Breast epithelium (tissue), 4 donors: ENCODE results near the gene SHROOM3. TPM values are rescaled to one million over a fixed set of nuclear protein-coding genes. Genes with fewer than 3 reads are reported as not detected.

Experiments used
- DNase-seq, 2 donors: peaks; one replicate each; pipeline ENCODE4 v3.0.0-alpha.2; 2019; ENCODE audit warnings: low spot score in 2 of 2
- H3K27ac ChIP-seq, 2 donors: fragments of 200-600 bp; sonication (generic) in 1 of 2; one replicate each; pipeline ENCODE4 v1.5.1; 2016 to 2019; ENCODE audit warnings: mild to moderate bottlenecking in 1 of 2
- H3K27me3 ChIP-seq, 2 donors: fragments of 200-600 bp; sonication (generic) in 1 of 2; one replicate each; pipeline versions ENCODE4 v1.5.1 to v1.6.0; 2017 to 2019; ENCODE audit warnings: control low read depth in 1 of 2, mild to moderate bottlenecking in 1 of 2
- H3K36me3 ChIP-seq: fragments of 200-600 bp; one replicate; pipeline ENCODE4 v1.5.1; 2019
- H3K4me1 ChIP-seq, 2 donors: fragments of 200-600 bp; sonication (generic); one replicate each; pipeline ENCODE4 v1.5.1; 2016 to 2019; ENCODE audit warnings: control low read depth in 1 of 2
- H3K4me3 ChIP-seq, 3 donors: fragments of 200-600 bp; sonication (generic); 1 replicate in 2 of 3; 2 replicates in 1 of 3; pipeline ENCODE4 v1.5.1; 2016 to 2019; ENCODE audit warnings: mild to moderate bottlenecking in 3 of 3, moderate library complexity in 2 of 3
- H3K9me3 ChIP-seq, 2 donors: fragments of 200-600 bp; sonication (generic) in 1 of 2; one replicate each; pipeline ENCODE4 v1.5.1; 2016 to 2019; ENCODE audit warnings: control low read depth in 1 of 2
- POLR2A ChIP-seq: fragments of 450-650 bp; IDR thresholded peaks from one replicate; pipeline ENCODE4 v1.6.1; 2016; ENCODE audit warnings: antibody characterized with exemption, mild to moderate bottlenecking, moderate library complexity
- POLR2AphosphoS5 ChIP-seq, 3 donors: sonication (generic); formaldehyde crosslinking; IDR thresholded peaks; one replicate each; pipeline ENCODE4 v1.6.1; 2017; ENCODE audit warnings: antibody characterized with exemption in 3 of 3
- intact Hi-C: fragments of 100-400 bp; cut with DNase I; formaldehyde crosslinking; loops from one replicate; pipeline ENCODE4 v1.15.1; 2023; ENCODE audit warnings: low total_unique reads
- total RNA-seq, 3 donors: library from RNA; depleted of rRNA; stranded (reverse); fragments of >200 nt; gene quantifications; one replicate each; pipeline ENCODE4 v1.1.0, GENCODE V29; 2016
- TF ChIP-seq, protein P1 (sequence below), 3 donors: fragments of 450-650 bp; IDR thresholded peaks; one replicate each; pipeline ENCODE4 v1.5.1; 2016 to 2017; ENCODE audit warnings: antibody characterized with exemption in 3 of 3, mild to moderate bottlenecking in 3 of 3, moderate library complexity in 3 of 3

Gene SHROOM3
- total RNA-seq, 3 donors from 2014 or later, result 0.32 to 145 (median 100) TPM

DNA sequence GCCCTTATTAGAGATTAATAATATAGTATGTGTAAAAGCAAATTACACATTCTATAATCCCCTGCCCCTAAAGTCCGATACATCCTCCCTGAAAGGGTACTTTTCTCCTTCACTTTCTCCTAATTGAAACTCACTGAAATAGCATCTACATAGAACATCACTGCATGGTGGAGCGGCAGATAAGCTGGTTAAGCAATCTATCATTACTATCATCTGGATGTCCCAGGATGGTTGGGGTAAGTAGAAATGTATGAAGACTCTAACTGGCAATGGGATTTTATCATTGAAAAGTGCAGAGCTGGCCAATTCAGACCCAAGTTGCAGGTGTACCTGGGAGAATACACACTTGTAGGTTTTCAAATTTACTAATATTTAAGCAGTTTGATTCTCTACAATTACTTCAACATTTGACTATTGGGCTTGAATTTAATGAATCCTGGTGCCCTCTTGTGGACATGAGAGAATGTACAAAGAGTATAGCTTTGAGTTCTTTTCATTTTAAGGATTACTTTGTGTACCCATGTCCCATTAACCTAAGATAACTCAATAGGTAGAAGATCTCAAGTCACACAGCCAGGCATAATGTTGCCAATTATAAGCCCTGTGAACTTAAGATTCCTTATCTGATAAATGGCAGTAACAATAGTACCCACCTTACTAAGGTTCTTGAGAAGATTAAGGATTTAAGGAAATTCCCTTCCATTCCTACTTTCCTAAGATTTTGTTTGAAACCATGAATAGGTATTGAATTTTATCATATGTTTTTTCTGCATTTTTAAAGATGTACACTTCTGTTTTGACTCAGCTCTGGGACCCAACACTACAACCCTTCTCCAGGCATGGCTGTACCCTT, 69.8 kb downstream of the SHROOM3 start:
- no peak overlapping the region for H3K4me3 ChIP-seq
- no peak overlapping the region for H3K27ac ChIP-seq
- H3K9me3 ChIP-seq, result no peaks in the 10 kb centered on the region
- no peak for DNase-seq
- no peaks in the 10 kb centered on the region for H3K36me3 ChIP-seq
- no peaks in the 10 kb centered on the region for H3K27me3 ChIP-seq
- no peaks in the 10 kb centered on the region for H3K4me1 ChIP-seq
- TF ChIP-seq POLR2AphosphoS5 (IDR thresholded peaks at IDR 0.05), result no peak
- TF ChIP-seq, protein P1, sequence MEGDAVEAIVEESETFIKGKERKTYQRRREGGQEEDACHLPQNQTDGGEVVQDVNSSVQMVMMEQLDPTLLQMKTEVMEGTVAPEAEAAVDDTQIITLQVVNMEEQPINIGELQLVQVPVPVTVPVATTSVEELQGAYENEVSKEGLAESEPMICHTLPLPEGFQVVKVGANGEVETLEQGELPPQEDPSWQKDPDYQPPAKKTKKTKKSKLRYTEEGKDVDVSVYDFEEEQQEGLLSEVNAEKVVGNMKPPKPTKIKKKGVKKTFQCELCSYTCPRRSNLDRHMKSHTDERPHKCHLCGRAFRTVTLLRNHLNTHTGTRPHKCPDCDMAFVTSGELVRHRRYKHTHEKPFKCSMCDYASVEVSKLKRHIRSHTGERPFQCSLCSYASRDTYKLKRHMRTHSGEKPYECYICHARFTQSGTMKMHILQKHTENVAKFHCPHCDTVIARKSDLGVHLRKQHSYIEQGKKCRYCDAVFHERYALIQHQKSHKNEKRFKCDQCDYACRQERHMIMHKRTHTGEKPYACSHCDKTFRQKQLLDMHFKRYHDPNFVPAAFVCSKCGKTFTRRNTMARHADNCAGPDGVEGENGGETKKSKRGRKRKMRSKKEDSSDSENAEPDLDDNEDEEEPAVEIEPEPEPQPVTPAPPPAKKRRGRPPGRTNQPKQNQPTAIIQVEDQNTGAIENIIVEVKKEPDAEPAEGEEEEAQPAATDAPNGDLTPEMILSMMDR (IDR thresholded peaks at IDR 0.05), result peak; percentile 46 to 73 (median 57)
- intact Hi-C loops, result no loop called here

DNA sequence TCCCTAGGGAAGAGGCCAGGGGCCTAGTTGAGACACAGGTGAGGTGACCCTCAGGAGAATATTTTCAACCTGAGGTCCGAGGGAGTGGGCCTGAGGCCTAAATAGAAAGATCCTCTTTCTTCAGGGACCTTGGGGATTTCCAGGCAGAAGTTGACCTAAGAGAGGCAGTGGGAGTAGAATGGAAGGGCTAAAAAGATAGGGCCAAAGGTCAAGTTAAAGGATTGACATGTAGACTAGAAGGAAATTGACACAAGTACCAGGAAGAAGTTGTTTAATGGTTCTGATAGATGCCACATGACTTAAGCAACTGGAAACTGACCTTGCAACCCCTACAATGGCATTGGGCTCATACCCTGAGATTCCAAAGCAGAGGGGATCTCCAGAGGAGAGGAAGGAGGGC, 76.9 kb downstream of the SHROOM3 start:
- TF ChIP-seq POLR2AphosphoS5 (IDR thresholded peaks at IDR 0.05) (no peak), POLR2A (no peak)
- TF ChIP-seq, protein P1 (IDR thresholded peaks at IDR 0.05), result no peak
- Histone ChIP-seq H3K27ac (peak overlapping the region in 1 of 2 donors; percentile 5), H3K9me3 (no peaks in the 10 kb centered on the region), H3K4me3 (no peak overlapping the region), H3K4me1 (no peaks in the 10 kb centered on the region), H3K36me3 (no peaks in the 10 kb centered on the region), H3K27me3 (no peaks in the 10 kb centered on the region)
- intact Hi-C loops, result no loop called here
- DNase-seq, result no peak

DNA sequence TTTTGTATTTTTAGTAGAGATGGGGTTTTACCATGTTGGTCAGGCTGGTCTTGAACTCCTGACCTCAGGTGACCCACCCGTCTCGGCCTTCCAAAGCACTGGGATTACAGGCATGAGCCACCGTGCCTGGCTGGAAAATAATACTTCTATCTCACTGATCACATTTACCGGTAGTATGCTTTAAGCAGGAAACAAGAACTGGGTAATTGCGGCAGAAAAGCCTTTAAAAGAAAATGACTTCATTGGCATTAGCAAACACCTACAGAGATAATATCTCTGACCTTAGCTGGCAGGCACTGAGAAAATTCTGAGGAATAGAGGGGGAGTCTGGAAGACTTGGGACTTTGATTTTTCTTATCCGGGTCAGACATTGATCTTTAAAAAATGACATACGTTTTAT, 78.5 kb downstream of the SHROOM3 start:
- H3K4me3 ChIP-seq, result no peak overlapping the region
- no peak for DNase-seq
- intact Hi-C loops, result no loop called here
- TF ChIP-seq POLR2A (no peak), POLR2AphosphoS5 (IDR thresholded peaks at IDR 0.05) (no peak)
- TF ChIP-seq, protein P1 (IDR thresholded peaks at IDR 0.05), result no peak
- no peaks in the 10 kb centered on the region for H3K4me1 ChIP-seq
- H3K36me3 ChIP-seq, result no peaks in the 10 kb centered on the region
- no peaks in the 10 kb centered on the region for H3K9me3 ChIP-seq
- H3K27me3 ChIP-seq, result no peaks in the 10 kb centered on the region
- peak overlapping the region; percentile 16 to 49 for H3K27ac ChIP-seq

DNA sequence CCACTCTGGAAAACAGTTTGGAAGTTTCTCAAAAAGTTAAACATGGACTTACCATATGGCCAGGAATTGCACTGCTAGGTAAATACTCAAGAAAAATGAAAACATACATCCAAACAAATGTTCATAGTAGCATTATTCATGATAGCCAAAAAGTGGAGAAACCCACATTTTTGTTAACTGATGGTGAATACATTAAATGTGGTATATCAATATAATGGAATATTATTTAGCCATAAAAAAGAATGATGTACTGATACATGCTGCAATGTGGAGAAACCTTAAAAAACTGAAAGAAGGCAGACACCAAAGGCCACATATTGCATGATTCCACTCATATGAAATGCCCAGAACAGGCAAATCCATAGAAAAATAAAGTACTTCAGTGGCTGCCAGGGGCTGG, 79.1 kb downstream of the SHROOM3 start:
- TF ChIP-seq, protein P1 (IDR thresholded peaks at IDR 0.05), result no peak
- TF ChIP-seq POLR2A (no peak), POLR2AphosphoS5 (IDR thresholded peaks at IDR 0.05) (no peak)
- no peak for DNase-seq
- intact Hi-C loops, result loop anchor here (2.0 kb wide), 1 partner anchor 561 kb away; the partner anchor contains the start of gene CCNI
- Histone ChIP-seq H3K4me3 (no peak overlapping the region), H3K4me1 (no peaks in the 10 kb centered on the region), H3K9me3 (no peaks in the 10 kb centered on the region), H3K27me3 (no peaks in the 10 kb centered on the region), H3K27ac (no peak overlapping the region), H3K36me3 (no peaks in the 10 kb centered on the region)
